Measurements from ENCODE around the gene OSR1.

OSR1 gene

GRCh38 chr2:19356545-19357401 lies 1.6 kb downstream of the OSR1 start:
- Histone ChIP-seq H3K4me1 (ENCODE audit: control insufficient read depth, insufficient read depth, low read length) (no peaks in the 10 kb centered on the region), H3K27me3 (ENCODE audit: control insufficient read depth, insufficient read depth, low read length) (peaks cover 15% of the 10 kb centered on the region), H3K9ac (ENCODE audit: low read length) (peak overlapping the region; percentile 27), H3K4me3 (ENCODE audit: low read length) (peak overlapping the region; percentile 79), H3K27ac (ENCODE audit: low read depth, low read length) (peak overlapping the region; percentile 82), H3K36me3 (ENCODE audit: control insufficient read depth, insufficient read depth, low read length) (no peaks in the 10 kb centered on the region)

GRCh38 chr2:19355931-19356544 lies 2.4 kb downstream of the OSR1 start:
- Histone ChIP-seq H3K27me3 (ENCODE audit: control insufficient read depth, insufficient read depth, low read length) (peaks cover 12% of the 10 kb centered on the region), H3K4me1 (ENCODE audit: control insufficient read depth, insufficient read depth, low read length) (no peaks in the 10 kb centered on the region), H3K9ac (ENCODE audit: low read length) (peak overlapping the region; percentile 19), H3K27ac (ENCODE audit: low read depth, low read length) (peak overlapping the region; percentile 82), H3K4me3 (ENCODE audit: low read length) (peak overlapping the region; percentile 79), H3K36me3 (ENCODE audit: control insufficient read depth, insufficient read depth, low read length) (no peaks in the 10 kb centered on the region)

GRCh38 chr2:19355416-19355821 lies 3.0 kb downstream of the OSR1 start:
- Histone ChIP-seq H3K27me3 (ENCODE audit: control insufficient read depth, insufficient read depth, low read length) (peaks cover 11% of the 10 kb centered on the region), H3K4me3 (ENCODE audit: low read length) (peak overlapping the region; percentile 79), H3K9ac (ENCODE audit: low read length) (no peak overlapping the region), H3K27ac (ENCODE audit: low read depth, low read length) (peak overlapping the region; percentile 82), H3K36me3 (ENCODE audit: control insufficient read depth, insufficient read depth, low read length) (no peaks in the 10 kb centered on the region), H3K4me1 (ENCODE audit: control insufficient read depth, insufficient read depth, low read length) (no peaks in the 10 kb centered on the region)

- Histone ChIP-seq H3K4me1 (ENCODE audit: control insufficient read depth, insufficient read depth, low read length) (no peaks in the 10 kb centered on the region), H3K4me3 (ENCODE audit: low read length) (peak overlapping the region; percentile 79), H3K27ac (ENCODE audit: low read depth, low read length) (peak overlapping the region; percentile 33), H3K27me3 (ENCODE audit: control insufficient read depth, insufficient read depth, low read length) (peaks cover 9% of the 10 kb centered on the region), H3K9ac (ENCODE audit: low read length) (no peak overlapping the region), H3K36me3 (ENCODE audit: control insufficient read depth, insufficient read depth, low read length) (no peaks in the 10 kb centered on the region)
Measured at GRCh38 chr2:19355014-19355405, 3.4 kb downstream of the OSR1 start.

- no peaks in the 10 kb centered on the region for H3K4me1 ChIP-seq (ENCODE audit: control insufficient read depth, insufficient read depth, low read length)
- H3K4me3 ChIP-seq (ENCODE audit: low read length), result no peak overlapping the region
- no peaks in the 10 kb centered on the region for H3K36me3 ChIP-seq (ENCODE audit: control insufficient read depth, insufficient read depth, low read length)
- no peak overlapping the region for H3K9ac ChIP-seq (ENCODE audit: low read length)
- H3K27ac ChIP-seq (ENCODE audit: low read depth, low read length), result no peak overlapping the region
- peaks cover 7% of the 10 kb centered on the region for H3K27me3 ChIP-seq (ENCODE audit: control insufficient read depth, insufficient read depth, low read length)
Measured at GRCh38 chr2:19353721-19354050, 4.7 kb downstream of the OSR1 start.

GRCh38 chr2:19352946-19353720 lies 5.3 kb downstream of the OSR1 start:
- H3K27ac ChIP-seq (ENCODE audit: low read depth, low read length), result no peak overlapping the region
- peaks cover 7% of the 10 kb centered on the region for H3K27me3 ChIP-seq (ENCODE audit: control insufficient read depth, insufficient read depth, low read length)
- H3K4me3 ChIP-seq (ENCODE audit: low read length), result no peak overlapping the region

GRCh38 chr2:19351899-19352697 lies 6.3 kb downstream of the OSR1 start:
- peaks cover 6% of the 10 kb centered on the region for H3K27me3 ChIP-seq (ENCODE audit: control insufficient read depth, insufficient read depth, low read length)
- H3K4me3 ChIP-seq (ENCODE audit: low read length), result no peak overlapping the region
- peaks cover 2% of the 10 kb centered on the region for H3K4me1 ChIP-seq (ENCODE audit: control insufficient read depth, insufficient read depth, low read length)
- H3K36me3 ChIP-seq (ENCODE audit: control insufficient read depth, insufficient read depth, low read length), result no peaks in the 10 kb centered on the region
- H3K27ac ChIP-seq (ENCODE audit: low read depth, low read length), result no peak overlapping the region
- no peak overlapping the region for H3K9ac ChIP-seq (ENCODE audit: low read length)

More at GRCh38 chr2:19352946-19353720, 5.3 kb downstream of the OSR1 start:
- Histone ChIP-seq H3K36me3 (ENCODE audit: control insufficient read depth, insufficient read depth, low read length) (no peaks in the 10 kb centered on the region), H3K4me1 (ENCODE audit: control insufficient read depth, insufficient read depth, low read length) (no peaks in the 10 kb centered on the region), H3K9ac (ENCODE audit: low read length) (no peak overlapping the region)

GRCh38 chr2:19351499-19351898 lies 6.9 kb downstream of the OSR1 start:
- no peak overlapping the region for H3K9ac ChIP-seq (ENCODE audit: low read length)
- no peaks in the 10 kb centered on the region for H3K36me3 ChIP-seq (ENCODE audit: control insufficient read depth, insufficient read depth, low read length)
- no peak overlapping the region for H3K27ac ChIP-seq (ENCODE audit: low read depth, low read length)
- peaks cover 4% of the 10 kb centered on the region for H3K27me3 ChIP-seq (ENCODE audit: control insufficient read depth, insufficient read depth, low read length)
- H3K4me3 ChIP-seq (ENCODE audit: low read length), result no peak overlapping the region
- peaks cover 6% of the 10 kb centered on the region for H3K4me1 ChIP-seq (ENCODE audit: control insufficient read depth, insufficient read depth, low read length)

GRCh38 chr2:19350678-19351401 lies 7.6 kb downstream of the OSR1 start:
- Histone ChIP-seq H3K9ac (ENCODE audit: low read length) (no peak overlapping the region), H3K36me3 (ENCODE audit: control insufficient read depth, insufficient read depth, low read length) (no peaks in the 10 kb centered on the region), H3K4me1 (ENCODE audit: control insufficient read depth, insufficient read depth, low read length) (peaks cover 6% of the 10 kb centered on the region), H3K27ac (ENCODE audit: low read depth, low read length) (peak overlapping the region; percentile 16), H3K4me3 (ENCODE audit: low read length) (peak overlapping the region; percentile 42), H3K27me3 (ENCODE audit: control insufficient read depth, insufficient read depth, low read length) (peaks cover 4% of the 10 kb centered on the region)

- no peak overlapping the region for H3K9ac ChIP-seq (ENCODE audit: low read length)
- H3K27ac ChIP-seq (ENCODE audit: low read depth, low read length), result peak overlapping the region; percentile 16
- peak overlapping the region; percentile 42 for H3K4me3 ChIP-seq (ENCODE audit: low read length)
- H3K27me3 ChIP-seq (ENCODE audit: control insufficient read depth, insufficient read depth, low read length), result peaks cover 4% of the 10 kb centered on the region
- H3K4me1 ChIP-seq (ENCODE audit: control insufficient read depth, insufficient read depth, low read length), result peaks cover 6% of the 10 kb centered on the region
- no peaks in the 10 kb centered on the region for H3K36me3 ChIP-seq (ENCODE audit: control insufficient read depth, insufficient read depth, low read length)
Measured at GRCh38 chr2:19349911-19350677, 8.3 kb downstream of the OSR1 start.

GRCh38 chr2:19348692-19349091 lies 9.7 kb downstream of the OSR1 start:
- Histone ChIP-seq H3K4me1 (ENCODE audit: control insufficient read depth, insufficient read depth, low read length) (peaks cover 6% of the 10 kb centered on the region), H3K4me3 (ENCODE audit: low read length) (no peak overlapping the region), H3K27ac (ENCODE audit: low read depth, low read length) (peak overlapping the region; percentile 94), H3K9ac (ENCODE audit: low read length) (no peak overlapping the region), H3K36me3 (ENCODE audit: control insufficient read depth, insufficient read depth, low read length) (no peaks in the 10 kb centered on the region), H3K27me3 (ENCODE audit: control insufficient read depth, insufficient read depth, low read length) (peaks cover 3% of the 10 kb centered on the region)

Measured in rectal smooth muscle tissue (tissue), 1 donor.